ENCODE measurements around the gene SCAMP2. TPM values are rescaled to one million over a fixed set of nuclear protein-coding genes. Genes with fewer than 3 reads are reported as not detected.

SCAMP2 gene
- total RNA-seq, 1 experiment from 2014 or later: 38.0 TPM

- no peak for DNase-seq (ENCODE audit: low spot score)
- no peaks in the 10 kb centered on the region for H3K27me3 Mint-ChIP-seq (ENCODE audit: low read depth)
- H3K27ac Mint-ChIP-seq: 0 out of 2 replicates have a peak overlapping the region, but pooled peaks have one; percentile 67
- ChIA-PET CTCF (interaction anchor here (1.2 to 4.1 kb wide), 2 partner anchors 47 to 134 kb away, joined by 6 to 50 read pairs; no protein-coding TSS in a partner anchor), POLR2A (interaction anchor here (0.7 kb wide), 1 partner anchor 289 kb away, joined by 14 read pairs; no protein-coding TSS in a partner anchor)
- peaks cover 15% of the 10 kb centered on the region for H3K4me1 Mint-ChIP-seq
- ATAC-seq: no peak
- no peak for TF ChIP-seq AFF4 (CRISPR knock-in tag; IDR thresholded peaks at IDR 0.05; ENCODE audit: borderline replicate concordance)
- TF ChIP-seq EMX1 (CRISPR knock-in tag; IDR thresholded peaks at IDR 0.05): no peak
- TF ChIP-seq TEAD1 (CRISPR knock-in tag; IDR thresholded peaks at IDR 0.05): no peak
- H3K9me3 Mint-ChIP-seq: peaks cover 3% of the 10 kb centered on the region
- peaks cover 49% of the 10 kb centered on the region for H3K36me3 Mint-ChIP-seq
- H3K4me3 Mint-ChIP-seq: no peak overlapping the region
Measured at GRCh38 chr15:74903676-74904075, 30.5 kb upstream of the SCAMP2 start.

DNA sequence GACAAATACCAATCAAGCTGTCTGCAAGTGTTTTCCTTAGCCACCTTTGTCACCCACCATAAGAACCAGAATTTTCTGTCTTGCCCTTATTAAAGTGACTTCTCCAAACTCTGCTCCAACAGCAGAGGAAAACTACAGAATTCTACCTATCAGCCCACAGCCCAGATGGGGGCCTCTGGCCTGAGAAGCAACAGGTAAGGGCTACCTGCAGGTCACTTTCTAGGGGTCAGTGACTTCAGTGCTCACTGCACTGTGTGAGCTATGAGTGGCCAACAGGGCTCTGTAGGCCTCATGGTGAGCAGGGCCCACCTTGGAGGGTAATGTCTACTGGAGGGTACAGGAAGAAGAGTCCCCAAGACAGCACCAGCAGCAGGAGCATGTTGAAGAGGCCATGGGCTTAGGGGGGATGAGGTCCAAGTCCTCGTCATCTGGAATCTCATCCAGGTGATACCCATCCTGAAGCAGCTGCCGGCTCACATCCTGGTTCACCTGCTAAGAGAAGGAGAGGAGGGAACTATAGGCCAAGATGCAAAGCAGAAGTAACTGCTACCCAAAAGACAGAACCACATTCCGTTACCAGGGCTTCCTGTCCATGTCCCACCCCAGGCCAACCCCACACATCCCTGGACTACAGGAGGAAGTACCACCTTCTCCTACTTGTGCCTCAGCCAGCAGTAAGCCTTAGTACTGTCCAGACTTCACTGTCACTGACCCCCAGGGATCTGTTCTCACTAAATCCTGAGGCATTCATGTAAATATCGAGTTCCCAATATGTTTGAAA, 29.3 kb upstream of the SCAMP2 start:
- Mint-ChIP-seq H3K27ac (no peak overlapping the region), H3K4me3 (no peak overlapping the region), H3K9me3 (no peaks in the 10 kb centered on the region), H3K36me3 (peaks cover 46% of the 10 kb centered on the region), H3K27me3 (ENCODE audit: low read depth) (no peaks in the 10 kb centered on the region), H3K4me1 (peaks cover 14% of the 10 kb centered on the region)
- ChIA-PET CTCF (interaction anchor here (0.6 to 4.1 kb wide), 62 partner anchors 8 to 405 kb away, joined by 3 to 50 read pairs (median 6); partner anchors contain the start of genes COX5A, CPLX3, MPI and PPCDC), POLR2A (interaction anchor here (0.6 to 1.6 kb wide), 6 partner anchors 12 to 466 kb away, joined by 3 to 5 read pairs (median 4); partner anchors contain the start of genes MAN2C1, MPI and RPP25)
- DNase-seq (ENCODE audit: low spot score) (no peak), ATAC-seq (no peak)
- TF ChIP-seq ZSCAN18 (CRISPR knock-in tag; IDR thresholded peaks at IDR 0.05) (no peak), SP1 (CRISPR knock-in tag; conservative IDR thresholded peaks at IDR 0.05) (no peak), CTCF (IDR thresholded peaks at IDR 0.05) (no peak), ZNF232 (CRISPR knock-in tag; IDR thresholded peaks at IDR 0.05) (no peak), SOX15 (CRISPR knock-in tag; IDR thresholded peaks at IDR 0.05) (no peak), JUN (CRISPR knock-in tag; IDR thresholded peaks at IDR 0.05) (no peak)

DNA sequence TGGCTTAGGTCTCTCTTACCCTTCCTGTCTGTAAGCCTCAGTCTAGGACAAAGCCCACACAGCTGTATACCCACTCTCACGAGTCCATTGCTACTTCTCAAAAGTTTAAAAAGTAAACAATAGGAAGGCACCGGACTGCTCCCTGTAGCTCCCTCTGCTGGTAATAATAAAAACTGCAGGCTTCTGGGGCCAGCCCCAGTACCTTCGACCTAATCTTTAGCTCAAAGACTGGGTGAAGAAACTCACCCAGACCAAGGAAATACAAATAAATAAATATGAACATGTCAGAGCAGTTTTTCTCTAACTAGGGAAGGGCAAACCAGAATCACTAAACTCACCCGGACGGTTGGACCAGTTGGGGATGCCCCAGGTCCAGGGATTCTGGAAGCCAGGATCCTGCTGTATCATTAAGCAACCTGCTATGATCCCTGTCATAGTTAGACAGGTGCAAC, 28.5 kb upstream of the SCAMP2 start:
- H3K36me3 Mint-ChIP-seq: peaks cover 46% of the 10 kb centered on the region
- H3K27me3 Mint-ChIP-seq (ENCODE audit: low read depth): no peaks in the 10 kb centered on the region
- ATAC-seq (peak; percentile 22), DNase-seq (ENCODE audit: low spot score) (peak; percentile 66)
- H3K27ac Mint-ChIP-seq: 0 out of 2 replicates have a peak overlapping the region, but pooled peaks have one; percentile 45
- peaks cover 12% of the 10 kb centered on the region for H3K4me1 Mint-ChIP-seq
- ChIA-PET CTCF (interaction anchor here (0.6 to 4.1 kb wide), 68 partner anchors 9 to 434 kb away, joined by 3 to 50 read pairs (median 5); partner anchors contain the start of genes ARID3B, COMMD4, COX5A and CPLX3), POLR2A (interaction anchor here (0.9 to 1.6 kb wide), 6 partner anchors 9 to 466 kb away, joined by 3 to 5 read pairs (median 3); partner anchors contain the start of genes MAN2C1, MPI and RPP25)
- H3K9me3 Mint-ChIP-seq: no peaks in the 10 kb centered on the region
- H3K4me3 Mint-ChIP-seq: no peak overlapping the region
- TF ChIP-seq CTCF (IDR thresholded peaks at IDR 0.05): peak; percentile 95
- TF ChIP-seq ZNF671 (CRISPR knock-in tag; IDR thresholded peaks at IDR 0.05): no peak

Data from WTC11 (cell line).